Colonic mucosa (tissue), 4 donors: Measurements from ENCODE around the gene RRAS2. TPM values are rescaled to one million over a fixed set of nuclear protein-coding genes. Genes with fewer than 3 reads are reported as not detected.

Experiments used
- DNase-seq: peaks from one replicate; pipeline ENCODE4 v3.0.0-alpha.2; 2020
- H3K27ac ChIP-seq: fragments of 200-600 bp; one replicate; pipeline ENCODE4 v1.8.0; 2021
- H3K27me3 ChIP-seq: fragments of 200-600 bp; one replicate; pipeline ENCODE4 v1.8.0; 2021
- H3K36me3 ChIP-seq: fragments of 200-600 bp; one replicate; pipeline ENCODE4 v1.8.0; 2021
- H3K4me1 ChIP-seq: fragments of 200-600 bp; one replicate; pipeline ENCODE4 v1.8.0; 2021; ENCODE audit warnings: mild to moderate bottlenecking
- H3K4me3 ChIP-seq: fragments of 200-600 bp; one replicate; pipeline ENCODE4 v1.8.0; 2021
- H3K9ac ChIP-seq, 2 donors: one replicate each; pipeline ENCODE4 v1.7.0; 2013; ENCODE audit warnings: control low read depth in 2 of 2, low read depth in 2 of 2, low read length in 2 of 2
- H3K9me3 ChIP-seq: fragments of 200-600 bp; one replicate; pipeline ENCODE4 v1.8.0; 2021
- intact Hi-C: fragments of 100-400 bp; cut with DNase I; formaldehyde crosslinking; loops from one replicate; pipeline ENCODE4 v1.14.1; 2022
- total RNA-seq, 2 donors: library from RNA; stranded (reverse); fragmentation: NEBNext Ultra II Directional in 1 of 2; extraction: Animal tissue kit (Norgen Biotek cat#: 25700) in 1 of 2; gene quantifications; one replicate each; pipeline ENCODE4 v1.2.1, GENCODE V29; 2021
- TF ChIP-seq, protein P1 (sequence below): fragments of 200-600 bp; IDR thresholded peaks from one replicate; pipeline ENCODE4 v1.8.0; 2022; ENCODE audit warnings: antibody characterized with exemption, mild to moderate bottlenecking
- donor health status: healthy.
- donor health status: DM: no; HTN: no; CAD: no.
- donor health status: DM: no; HTN: no; CAD: no.

Gene RRAS2
- total RNA-seq, 2 donors from 2014 or later = 26.9 to 44.0 TPM

DNA sequence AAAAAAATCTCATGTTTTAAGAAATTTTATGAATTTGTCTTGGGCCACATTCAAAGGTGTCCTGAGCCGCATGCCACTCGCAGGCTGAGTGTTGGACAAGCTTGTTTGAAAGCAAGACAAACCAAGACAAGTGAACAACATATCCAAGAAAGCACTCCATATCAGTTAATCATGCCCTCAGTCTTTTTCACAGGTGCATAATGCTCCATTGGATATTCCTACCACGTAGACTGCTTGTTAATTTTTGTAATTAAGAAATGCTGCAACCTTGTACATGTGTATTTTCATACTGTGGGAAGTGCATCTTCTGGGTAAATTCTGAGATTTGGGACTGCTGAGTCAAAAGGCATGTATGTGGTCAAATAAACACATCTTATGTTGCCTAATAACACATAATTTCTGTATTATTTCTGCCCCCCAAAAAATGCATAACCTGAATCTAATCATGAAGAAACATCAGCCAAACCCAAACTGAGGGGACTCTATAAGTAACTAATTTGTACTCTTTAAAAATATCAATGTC, 8.2 kb downstream of the RRAS2 start:
- Histone ChIP-seq H3K9ac (no peak overlapping the region), H3K27me3 (no peaks in the 10 kb centered on the region), H3K4me1 (no peaks in the 10 kb centered on the region), H3K36me3 (no peaks in the 10 kb centered on the region), H3K27ac (no peak overlapping the region), H3K9me3 (no peaks in the 10 kb centered on the region), H3K4me3 (no peak overlapping the region)
- TF ChIP-seq, protein P1, sequence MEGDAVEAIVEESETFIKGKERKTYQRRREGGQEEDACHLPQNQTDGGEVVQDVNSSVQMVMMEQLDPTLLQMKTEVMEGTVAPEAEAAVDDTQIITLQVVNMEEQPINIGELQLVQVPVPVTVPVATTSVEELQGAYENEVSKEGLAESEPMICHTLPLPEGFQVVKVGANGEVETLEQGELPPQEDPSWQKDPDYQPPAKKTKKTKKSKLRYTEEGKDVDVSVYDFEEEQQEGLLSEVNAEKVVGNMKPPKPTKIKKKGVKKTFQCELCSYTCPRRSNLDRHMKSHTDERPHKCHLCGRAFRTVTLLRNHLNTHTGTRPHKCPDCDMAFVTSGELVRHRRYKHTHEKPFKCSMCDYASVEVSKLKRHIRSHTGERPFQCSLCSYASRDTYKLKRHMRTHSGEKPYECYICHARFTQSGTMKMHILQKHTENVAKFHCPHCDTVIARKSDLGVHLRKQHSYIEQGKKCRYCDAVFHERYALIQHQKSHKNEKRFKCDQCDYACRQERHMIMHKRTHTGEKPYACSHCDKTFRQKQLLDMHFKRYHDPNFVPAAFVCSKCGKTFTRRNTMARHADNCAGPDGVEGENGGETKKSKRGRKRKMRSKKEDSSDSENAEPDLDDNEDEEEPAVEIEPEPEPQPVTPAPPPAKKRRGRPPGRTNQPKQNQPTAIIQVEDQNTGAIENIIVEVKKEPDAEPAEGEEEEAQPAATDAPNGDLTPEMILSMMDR = no peak
- intact Hi-C loops = no loop called here
- no peak for DNase-seq

DNA sequence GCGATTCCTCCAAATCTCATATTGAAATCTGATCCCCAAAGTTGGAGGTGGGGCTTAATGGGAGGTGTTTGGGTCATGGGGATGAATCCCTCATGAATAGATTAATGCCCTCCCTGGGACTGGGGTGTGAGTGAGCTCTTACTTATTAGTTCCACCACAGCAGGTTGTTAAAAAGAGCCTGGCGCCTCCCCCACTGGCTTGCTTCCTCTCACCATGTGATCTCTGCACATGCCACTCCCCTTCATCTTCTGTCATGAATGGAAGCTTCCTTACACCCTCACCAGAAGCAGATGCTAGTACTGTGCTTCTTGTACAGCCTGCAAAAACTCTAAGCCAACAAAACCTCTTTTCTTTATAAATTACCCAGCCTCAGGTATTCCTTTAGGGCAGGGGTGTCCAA, 8.8 kb downstream of the RRAS2 start:
- DNase-seq = no peak
- no peaks in the 10 kb centered on the region for H3K4me1 ChIP-seq

DNA sequence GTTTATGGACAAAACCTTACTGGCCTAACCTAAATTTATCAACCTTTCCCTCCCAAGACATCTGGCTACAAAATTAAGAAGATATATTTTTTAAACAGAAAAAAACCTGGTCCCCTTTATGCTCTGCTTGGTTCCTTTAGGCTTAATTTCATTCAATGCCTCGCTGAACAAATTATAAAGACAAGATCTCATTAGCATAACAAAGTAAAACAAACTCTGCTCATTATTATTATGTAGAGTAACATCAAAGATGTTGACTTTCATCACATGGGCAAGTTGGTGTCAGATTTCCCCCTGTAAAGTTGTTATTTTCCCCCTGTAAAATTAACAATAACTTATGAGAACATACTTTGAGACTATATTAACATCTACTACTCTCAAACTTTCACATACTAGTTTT, 11.0 kb downstream of the RRAS2 start:
- H3K27ac ChIP-seq = no peak overlapping the region
- TF ChIP-seq, protein P1 = no peak
- intact Hi-C loops = no loop called here
- no peak overlapping the region for H3K4me3 ChIP-seq
- H3K9ac ChIP-seq = no peak overlapping the region
- no peaks in the 10 kb centered on the region for H3K4me1 ChIP-seq
- no peaks in the 10 kb centered on the region for H3K36me3 ChIP-seq
- DNase-seq = no peak
- H3K27me3 ChIP-seq = no peaks in the 10 kb centered on the region
- H3K9me3 ChIP-seq = no peaks in the 10 kb centered on the region

More for the DNA sequence above, 8.8 kb downstream of the RRAS2 start:
- no peak overlapping the region for H3K9ac ChIP-seq
- H3K27me3 ChIP-seq = no peaks in the 10 kb centered on the region
- intact Hi-C loops = no loop called here
- no peaks in the 10 kb centered on the region for H3K36me3 ChIP-seq
- no peak overlapping the region for H3K4me3 ChIP-seq
- TF ChIP-seq, protein P1 = no peak
- H3K27ac ChIP-seq = no peak overlapping the region
- no peaks in the 10 kb centered on the region for H3K9me3 ChIP-seq

DNA sequence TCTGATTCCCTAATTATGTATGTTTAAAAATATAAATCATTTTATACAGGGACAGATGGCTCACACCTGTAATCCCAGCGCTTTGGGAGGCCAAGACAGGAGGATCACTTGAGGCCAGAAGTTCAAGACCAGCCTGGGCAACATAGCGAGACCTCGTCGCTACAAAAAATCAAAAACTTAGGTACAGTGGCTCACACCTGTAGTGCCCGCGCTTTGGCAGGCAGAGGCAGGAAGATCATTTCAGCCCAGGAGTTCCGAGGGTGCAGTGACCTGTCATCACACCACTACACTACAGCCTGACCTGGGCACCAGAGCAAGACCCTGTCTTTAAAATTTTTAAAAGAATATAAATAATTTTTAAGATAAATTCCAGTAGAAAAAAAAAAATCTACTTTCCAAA, 11.5 kb downstream of the RRAS2 start:
- Histone ChIP-seq H3K4me1 (no peaks in the 10 kb centered on the region), H3K27ac (no peak overlapping the region), H3K4me3 (no peak overlapping the region), H3K9ac (no peak overlapping the region), H3K36me3 (no peaks in the 10 kb centered on the region), H3K9me3 (no peaks in the 10 kb centered on the region), H3K27me3 (no peaks in the 10 kb centered on the region)
- DNase-seq = no peak
- TF ChIP-seq, protein P1 = no peak
- intact Hi-C loops = no loop called here

DNA sequence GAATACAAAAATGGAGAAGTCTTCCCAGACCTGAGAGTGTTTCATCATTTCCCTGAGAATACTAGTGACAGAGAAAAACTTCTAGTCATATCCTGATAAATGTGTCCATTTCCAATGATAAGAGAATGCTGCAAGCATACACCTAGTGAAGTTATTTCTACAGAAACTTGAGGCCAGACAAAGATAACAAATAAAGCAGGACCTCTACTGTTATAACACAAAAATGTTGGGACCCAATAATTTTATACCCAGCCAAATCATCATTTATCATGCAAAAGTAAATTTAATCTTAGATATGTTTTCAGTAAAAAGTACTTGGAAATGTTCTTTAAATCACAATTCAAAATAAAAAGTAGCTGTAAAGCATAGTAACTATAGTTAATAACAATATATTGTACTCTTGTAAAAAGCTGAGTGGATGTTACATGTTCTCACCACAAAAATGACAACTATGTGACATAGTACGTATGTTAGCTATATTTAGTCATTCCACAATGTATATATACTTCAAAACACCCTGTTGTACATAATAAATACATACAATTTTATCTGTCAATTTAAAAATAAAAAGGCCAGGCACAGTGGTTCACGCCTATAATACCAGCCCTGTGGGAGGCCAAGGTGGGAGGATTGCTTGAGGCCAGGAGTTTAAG, 12.6 kb downstream of the RRAS2 start:
- TF ChIP-seq, protein P1 = no peak
- no peaks in the 10 kb centered on the region for H3K9me3 ChIP-seq
- no peak overlapping the region for H3K9ac ChIP-seq
- no peaks in the 10 kb centered on the region for H3K36me3 ChIP-seq
- H3K27me3 ChIP-seq = no peaks in the 10 kb centered on the region
- H3K4me3 ChIP-seq = no peak overlapping the region
- no peaks in the 10 kb centered on the region for H3K4me1 ChIP-seq
- DNase-seq = no peak
- no peak overlapping the region for H3K27ac ChIP-seq
- intact Hi-C loops = no loop called here
